Kidney (tissue), 14 donors: ENCODE results near the gene ZC3H12C. TPM values are rescaled to one million over a fixed set of nuclear protein-coding genes. Genes with fewer than 3 reads are reported as not detected.

Experiments used
- DNase-seq, 5 donors: peaks; one replicate each; pipeline ENCODE4 v3.0.0-alpha.2; 2013 to 2020
- FAIRE-seq: peaks from 2 replicates; lab custom pipeline; 2012; peaks lifted over from hg19 to GRCh38; lab: Jason Lieb, UNC
- H3K27ac ChIP-seq, 2 donors: one replicate each; pipeline ENCODE4 v1.7.0; 2013; ENCODE audit warnings: low read depth in 2 of 2, low read length in 2 of 2, inconsistent platforms in 1 of 2
- H3K27me3 ChIP-seq: one replicate; pipeline ENCODE4 v1.7.1; 2013; ENCODE audit warnings: low read length, inconsistent platforms; ENCODE audit not compliant: control insufficient read depth, insufficient read depth
- H3K36me3 ChIP-seq, 3 donors: one replicate each; pipeline versions ENCODE4 v1.7.0 to v1.7.1; 2013; ENCODE audit warnings: low read length in 3 of 3, control low read depth in 1 of 3, inconsistent platforms in 1 of 3; ENCODE audit not compliant: insufficient read depth in 3 of 3, control insufficient read depth in 2 of 3
- H3K4me1 ChIP-seq, 3 donors: one replicate each; pipeline versions ENCODE4 v1.7.0 to v1.7.1; 2013; ENCODE audit warnings: low read length in 3 of 3, inconsistent platforms in 1 of 3, low read depth in 1 of 3; ENCODE audit not compliant: control insufficient read depth in 2 of 3, insufficient read depth in 2 of 3
- H3K4me3 ChIP-seq, 3 donors: one replicate each; pipeline versions ENCODE4 v1.7.0 to v1.8.1; 2013; ENCODE audit warnings: low read length in 3 of 3, control low read depth in 1 of 3, inconsistent platforms in 1 of 3
- H3K9ac ChIP-seq, 3 donors: one replicate each; pipeline versions ENCODE4 v1.7.0 to v1.7.1; 2013; ENCODE audit warnings: low read length in 3 of 3, control low read depth in 1 of 3, inconsistent platforms in 1 of 3
- H3K9me3 ChIP-seq, 3 donors: one replicate each; pipeline versions ENCODE4 v1.7.0 to v1.7.1; 2013; ENCODE audit warnings: low read length in 3 of 3, control low read depth in 1 of 3, inconsistent platforms in 1 of 3; ENCODE audit not compliant: control insufficient read depth in 2 of 3, insufficient read depth in 1 of 3
- CTCF ChIP-seq: IDR thresholded peaks from 3 replicates; pipeline ENCODE4 v1.5.1; 2012; ENCODE audit warnings: mild to moderate bottlenecking, moderate library complexity, borderline replicate concordance; ENCODE audit not compliant: insufficient read depth; ENCODE audit errors: extremely low read depth
- intact Hi-C: fragments of 100-400 bp; cut with DNase I; formaldehyde crosslinking; loops from one replicate; pipeline ENCODE4 v1.11.1; 2022
- polyA plus RNA-seq: library from polyadenylated mRNA; stranded (reverse); fragments of 350-450 nt; fragmentation: Illumina TruSeq; extraction: RNeasy Lipid Tissue Mini Kit (QIAGEN cat#74804); gene quantifications from one replicate; pipeline ENCODE4 v1.2.3, GENCODE V29; 2014; ENCODE audit warnings: low read depth, low replicate concordance; ENCODE audit not compliant: insufficient read depth
- total RNA-seq: library from RNA; stranded (reverse); fragmentation: NEBNext Ultra II Directional; extraction: Animal tissue kit (Norgen Biotek cat#: 25700); gene quantifications from one replicate; pipeline ENCODE4 v1.2.1, GENCODE V29; 2021
- donor health status: control.
- donor health status: control.
- donor health status: control.
- donor health status: control.
- donor health status: control.
- donor health status: DM: yes; HTN: yes; CAD: no.
- donor health status: Normal renal cell carcinoma (clear cell type).

Gene ZC3H12C
- total and polyA plus RNA-seq, 2 donors from 2014 or later, result 2.3 to 14.3 TPM

DNA sequence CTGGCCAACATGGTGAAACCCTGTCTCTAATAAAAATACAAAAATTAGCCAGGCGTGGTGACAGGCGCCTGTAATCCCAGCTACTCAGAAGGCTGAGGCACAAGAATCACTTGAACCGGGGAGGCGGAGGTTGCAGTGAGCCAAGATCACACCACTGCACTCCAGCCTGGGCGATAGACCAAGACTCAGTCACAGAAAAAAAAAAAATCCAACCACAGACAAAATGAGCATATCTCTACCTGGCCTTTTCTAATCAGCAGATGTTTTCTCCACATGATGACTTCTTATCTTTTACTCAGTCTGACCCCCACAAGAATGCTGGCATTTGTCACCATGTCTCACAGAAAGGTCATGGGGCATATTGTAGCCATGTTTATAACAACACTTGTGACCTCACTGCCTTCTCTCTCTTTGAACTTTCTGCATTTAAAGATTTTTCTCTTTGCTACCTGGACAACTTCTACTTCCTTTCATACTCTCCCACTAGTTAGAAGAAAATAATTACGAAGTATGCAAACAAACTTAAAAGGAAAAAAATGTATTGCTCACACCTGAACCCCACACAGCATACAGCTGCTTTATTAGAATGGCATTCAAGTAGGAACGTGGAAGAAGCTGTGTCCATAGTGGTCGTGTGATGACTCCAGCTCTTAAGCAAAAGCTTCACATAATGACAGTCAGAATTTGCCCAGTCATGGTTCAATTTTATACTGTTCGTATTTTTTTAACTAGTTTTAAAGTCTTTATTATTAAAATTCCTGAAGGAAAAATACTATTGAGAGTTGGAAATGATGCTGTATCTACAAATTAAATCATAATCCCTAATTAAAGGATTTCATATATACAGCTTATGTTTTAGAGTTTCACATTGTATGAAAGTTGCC is 65.4 kb downstream of the ZC3H12C start:
- TF ChIP-seq CTCF, result no peak
- FAIRE-seq, result no peak
- Histone ChIP-seq H3K4me1 (no peaks in the 10 kb centered on the region), H3K4me3 (no peak overlapping the region), H3K27ac (peak overlapping the region in 1 of 2 donors; percentile 7), H3K9ac (peak overlapping the region in 1 of 3 donors; percentile 29), H3K36me3 (peaks cover 0 to 5% (median 2%) of the 10 kb centered on the region in 3 donors), H3K9me3 (no peaks in the 10 kb centered on the region), H3K27me3 (no peaks in the 10 kb centered on the region)
- no peak for DNase-seq
- intact Hi-C loops, result no loop called here

DNA sequence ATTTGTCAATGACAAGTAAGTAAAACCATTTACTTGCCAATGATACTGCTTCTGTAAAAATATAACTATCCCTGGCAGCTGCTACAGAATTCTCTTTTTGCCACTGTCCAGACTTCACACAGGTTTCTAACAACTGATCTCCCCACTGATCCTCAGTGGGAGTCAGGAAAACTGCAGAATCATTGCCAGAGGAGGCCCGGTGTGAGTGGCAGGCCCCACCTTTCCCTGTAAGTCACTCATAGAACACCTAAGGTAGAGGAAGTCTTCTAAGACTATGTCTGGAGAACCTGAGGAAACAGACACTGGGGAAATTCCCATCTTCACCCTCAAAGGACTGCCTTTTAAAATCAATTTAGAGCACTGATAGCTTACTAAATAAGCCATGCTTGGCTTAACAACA is 66.3 kb downstream of the ZC3H12C start:
- no peak overlapping the region for H3K27ac ChIP-seq
- no peak overlapping the region for H3K9ac ChIP-seq
- FAIRE-seq (no peak), DNase-seq (no peak)
- no peaks in the 10 kb centered on the region for H3K9me3 ChIP-seq
- no peak for TF ChIP-seq CTCF
- H3K36me3 ChIP-seq, result peaks cover 0 to 5% (median 2%) of the 10 kb centered on the region in 3 donors
- H3K4me1 ChIP-seq, result no peaks in the 10 kb centered on the region
- no peak overlapping the region for H3K4me3 ChIP-seq
- H3K27me3 ChIP-seq, result no peaks in the 10 kb centered on the region
- intact Hi-C loops, result no loop called here

DNA sequence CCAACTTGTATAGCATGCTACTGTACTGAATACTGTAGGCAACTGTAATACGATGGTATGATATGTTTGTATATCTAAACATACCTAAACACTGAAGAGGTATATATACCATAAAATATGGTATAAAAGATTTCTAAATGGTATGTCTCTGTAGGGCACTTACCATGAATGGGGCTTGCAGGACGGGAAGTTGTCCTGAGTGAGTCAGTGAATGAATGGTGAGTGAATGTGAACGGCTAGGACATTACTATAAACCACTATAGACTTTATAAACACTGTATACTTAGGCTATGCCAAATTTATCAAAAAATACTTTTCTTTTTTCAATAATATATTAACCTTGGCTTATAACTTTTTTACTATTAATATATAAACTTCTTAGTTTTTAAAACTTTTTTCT is 66.8 kb downstream of the ZC3H12C start:
- H3K9me3 ChIP-seq, result no peaks in the 10 kb centered on the region
- FAIRE-seq, result no peak
- DNase-seq, result no peak
- H3K36me3 ChIP-seq, result peaks cover 2 to 5% (median 3%) of the 10 kb centered on the region in 3 donors
- no peak for TF ChIP-seq CTCF
- no peak overlapping the region for H3K27ac ChIP-seq
- no peaks in the 10 kb centered on the region for H3K27me3 ChIP-seq
- intact Hi-C loops, result no loop called here
- H3K4me3 ChIP-seq, result no peak overlapping the region
- no peak overlapping the region for H3K9ac ChIP-seq
- H3K4me1 ChIP-seq, result no peaks in the 10 kb centered on the region
